IPS-18a (cell line): Measurements from ENCODE around the gene PNKP.

ENCODE experiments used
- H3K27ac ChIP-seq: one replicate; pipeline ENCODE4 v1.5.1; 2013; ENCODE audit warnings: low read length
- H3K27me3 ChIP-seq: one replicate; pipeline ENCODE4 v1.6.1; 2013; ENCODE audit warnings: mild to moderate bottlenecking, low read length; ENCODE audit not compliant: control insufficient read depth, insufficient read depth
- H3K36me3 ChIP-seq: one replicate; pipeline ENCODE4 v1.6.1; 2013; ENCODE audit warnings: low read depth, low read length; ENCODE audit not compliant: control insufficient read depth
- H3K4me1 ChIP-seq: one replicate; pipeline ENCODE4 v1.6.1; 2013; ENCODE audit warnings: low read depth, low read length; ENCODE audit not compliant: control insufficient read depth
- H3K4me3 ChIP-seq: one replicate; pipeline ENCODE4 v1.5.1; 2013; ENCODE audit warnings: low read length
- H3K9ac ChIP-seq: one replicate; pipeline ENCODE4 v1.6.1; 2013; ENCODE audit warnings: mild to moderate bottlenecking, low read length, moderate library complexity
- H3K9me3 ChIP-seq: one replicate; pipeline ENCODE4 v1.6.1; 2013; ENCODE audit warnings: low read depth, low read length; ENCODE audit not compliant: control insufficient read depth

PNKP gene

GRCh38 chr19:49887665-49888509 lies 20.5 kb upstream of the PNKP start:
- Histone ChIP-seq H3K36me3 (peaks cover 21% of the 10 kb centered on the region), H3K4me3 (no peak overlapping the region), H3K27ac (no peak overlapping the region), H3K9ac (no peak overlapping the region), H3K9me3 (no peaks in the 10 kb centered on the region), H3K27me3 (peaks cover 9% of the 10 kb centered on the region), H3K4me1 (peaks cover 4% of the 10 kb centered on the region)

GRCh38 chr19:49887037-49887664 lies 19.8 kb upstream of the PNKP start:
- no peaks in the 10 kb centered on the region for H3K9me3 ChIP-seq

GRCh38 chr19:49884760-49885159 lies 17.4 kb upstream of the PNKP start:
- no peaks in the 10 kb centered on the region for H3K4me1 ChIP-seq
- H3K9ac ChIP-seq: no peak overlapping the region
- H3K4me3 ChIP-seq: no peak overlapping the region
- peaks cover 7% of the 10 kb centered on the region for H3K27me3 ChIP-seq
- H3K9me3 ChIP-seq: no peaks in the 10 kb centered on the region
- no peak overlapping the region for H3K27ac ChIP-seq
- peaks cover 49% of the 10 kb centered on the region for H3K36me3 ChIP-seq

More at GRCh38 chr19:49887037-49887664, 19.8 kb upstream of the PNKP start:
- no peak overlapping the region for H3K9ac ChIP-seq
- H3K36me3 ChIP-seq: peaks cover 28% of the 10 kb centered on the region
- peaks cover 4% of the 10 kb centered on the region for H3K4me1 ChIP-seq
- H3K27ac ChIP-seq: no peak overlapping the region
- H3K27me3 ChIP-seq: peaks cover 9% of the 10 kb centered on the region
- H3K4me3 ChIP-seq: no peak overlapping the region

GRCh38 chr19:49884109-49884508 lies 16.7 kb upstream of the PNKP start:
- Histone ChIP-seq H3K36me3 (peaks cover 54% of the 10 kb centered on the region), H3K9me3 (no peaks in the 10 kb centered on the region), H3K9ac (no peak overlapping the region), H3K4me3 (no peak overlapping the region), H3K4me1 (no peaks in the 10 kb centered on the region), H3K27ac (no peak overlapping the region), H3K27me3 (peaks cover under 1% of the 10 kb centered on the region)

DNA sequence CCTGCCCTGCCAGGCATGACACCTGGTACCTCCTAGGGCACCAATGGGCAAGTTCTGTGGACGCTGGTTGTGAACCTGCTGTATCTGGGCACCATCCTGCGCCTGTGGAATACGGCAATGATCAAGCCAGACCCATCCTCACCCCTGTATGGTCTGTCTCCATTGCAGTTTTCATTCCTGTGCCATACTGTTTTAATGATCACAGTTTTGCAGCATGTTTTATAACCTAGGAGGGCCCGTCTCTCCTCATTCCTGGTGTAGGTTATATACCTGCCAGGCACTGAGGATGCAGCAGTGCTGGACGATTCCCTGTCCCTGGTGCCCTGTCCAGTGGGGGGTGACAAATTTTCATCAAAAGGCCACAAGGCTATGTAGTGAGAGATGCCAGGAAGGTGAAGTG lies 15.7 kb upstream of the PNKP start:
- Histone ChIP-seq H3K4me3 (no peak overlapping the region), H3K36me3 (peaks cover 54% of the 10 kb centered on the region), H3K27ac (no peak overlapping the region), H3K27me3 (no peaks in the 10 kb centered on the region), H3K9ac (no peak overlapping the region), H3K9me3 (no peaks in the 10 kb centered on the region), H3K4me1 (peaks cover 4% of the 10 kb centered on the region)

GRCh38 chr19:49882643-49883042 lies 15.3 kb upstream of the PNKP start:
- Histone ChIP-seq H3K27me3 (no peaks in the 10 kb centered on the region), H3K9me3 (no peaks in the 10 kb centered on the region), H3K27ac (no peak overlapping the region), H3K36me3 (peaks cover 54% of the 10 kb centered on the region), H3K4me3 (no peak overlapping the region), H3K4me1 (peaks cover 4% of the 10 kb centered on the region), H3K9ac (no peak overlapping the region)

DNA sequence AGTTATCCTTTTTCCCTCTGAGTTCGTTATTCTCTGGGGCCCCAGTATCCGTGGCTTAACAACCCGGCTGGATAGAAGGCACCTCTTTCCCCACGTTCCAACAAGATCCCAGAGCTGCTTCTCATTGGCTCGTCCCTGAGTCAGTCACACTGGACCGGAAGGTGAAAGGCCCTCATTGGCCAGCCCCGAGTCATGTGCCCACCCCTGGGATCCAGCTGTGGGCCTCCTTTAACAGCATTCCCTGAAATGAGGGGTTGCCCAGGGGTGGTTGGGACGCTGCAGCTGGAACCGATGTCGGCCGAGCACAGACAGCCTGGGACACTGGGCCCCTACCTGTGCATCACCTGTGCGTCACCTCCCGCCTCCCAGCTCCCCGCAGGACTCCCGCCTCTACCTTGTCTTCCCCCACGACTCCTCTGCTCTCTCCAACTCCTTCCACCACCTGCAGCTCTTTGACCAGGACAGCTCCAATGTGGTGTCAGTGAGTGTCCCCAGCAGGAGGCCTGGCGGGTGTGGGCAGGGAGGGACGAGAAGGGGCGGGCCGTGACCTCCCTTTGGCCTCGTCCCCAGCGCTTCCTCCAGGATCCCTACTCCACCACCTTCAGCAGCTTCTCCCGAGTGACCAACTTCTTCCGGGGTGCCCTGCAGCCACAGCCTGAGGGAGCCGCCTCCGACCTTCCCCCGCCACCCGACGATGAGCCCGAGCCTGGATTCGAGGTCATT lies 14.5 kb upstream of the PNKP start:
- Histone ChIP-seq H3K9me3 (no peaks in the 10 kb centered on the region), H3K4me3 (no peak overlapping the region), H3K27me3 (no peaks in the 10 kb centered on the region), H3K36me3 (peaks cover 54% of the 10 kb centered on the region), H3K9ac (no peak overlapping the region), H3K4me1 (peaks cover 4% of the 10 kb centered on the region), H3K27ac (no peak overlapping the region)

GRCh38 chr19:49881186-49881585 lies 13.8 kb upstream of the PNKP start:
- Histone ChIP-seq H3K4me3 (no peak overlapping the region), H3K27ac (no peak overlapping the region), H3K36me3 (peaks cover 54% of the 10 kb centered on the region), H3K4me1 (peaks cover 4% of the 10 kb centered on the region), H3K9ac (no peak overlapping the region), H3K27me3 (no peaks in the 10 kb centered on the region), H3K9me3 (no peaks in the 10 kb centered on the region)

DNA sequence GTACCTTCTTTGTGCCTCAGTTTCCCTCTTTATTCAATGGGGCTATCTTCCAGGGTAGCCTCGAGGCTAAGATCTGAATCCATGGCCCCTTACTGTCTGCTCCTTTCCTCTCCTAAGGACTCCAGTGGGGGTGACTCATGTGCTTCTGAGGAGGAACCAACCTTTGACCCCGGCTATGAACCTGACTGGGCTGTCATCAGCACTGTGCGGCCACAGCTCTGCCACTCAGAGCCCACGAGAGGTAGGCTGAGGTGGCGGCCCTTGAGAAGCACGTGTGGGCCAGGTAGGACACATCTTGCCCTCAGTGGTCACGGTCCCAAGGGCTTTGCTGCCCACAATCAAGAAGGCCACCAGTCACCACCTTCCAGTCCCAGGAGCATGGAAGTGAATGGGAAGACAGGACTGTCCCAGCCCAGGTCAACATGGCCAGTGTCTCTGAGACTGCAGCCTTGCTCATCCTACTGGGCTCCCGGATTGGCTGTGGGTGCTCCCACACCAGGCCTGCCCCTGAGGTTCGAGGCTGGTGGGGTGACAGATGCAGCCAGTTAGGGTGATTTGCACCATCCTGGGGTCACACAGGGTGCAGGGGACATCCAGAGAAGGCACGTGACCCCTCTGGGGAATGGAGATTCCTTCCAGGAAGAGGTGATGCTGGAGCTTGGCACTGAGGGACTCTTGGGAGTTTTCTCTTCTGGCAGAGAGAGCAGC lies 12.9 kb upstream of the PNKP start:
- no peak overlapping the region for H3K4me3 ChIP-seq
- no peaks in the 10 kb centered on the region for H3K27me3 ChIP-seq
- H3K9me3 ChIP-seq: no peaks in the 10 kb centered on the region
- no peak overlapping the region for H3K9ac ChIP-seq
- peaks cover 54% of the 10 kb centered on the region for H3K36me3 ChIP-seq
- H3K4me1 ChIP-seq: peaks cover 4% of the 10 kb centered on the region
- H3K27ac ChIP-seq: no peak overlapping the region

DNA sequence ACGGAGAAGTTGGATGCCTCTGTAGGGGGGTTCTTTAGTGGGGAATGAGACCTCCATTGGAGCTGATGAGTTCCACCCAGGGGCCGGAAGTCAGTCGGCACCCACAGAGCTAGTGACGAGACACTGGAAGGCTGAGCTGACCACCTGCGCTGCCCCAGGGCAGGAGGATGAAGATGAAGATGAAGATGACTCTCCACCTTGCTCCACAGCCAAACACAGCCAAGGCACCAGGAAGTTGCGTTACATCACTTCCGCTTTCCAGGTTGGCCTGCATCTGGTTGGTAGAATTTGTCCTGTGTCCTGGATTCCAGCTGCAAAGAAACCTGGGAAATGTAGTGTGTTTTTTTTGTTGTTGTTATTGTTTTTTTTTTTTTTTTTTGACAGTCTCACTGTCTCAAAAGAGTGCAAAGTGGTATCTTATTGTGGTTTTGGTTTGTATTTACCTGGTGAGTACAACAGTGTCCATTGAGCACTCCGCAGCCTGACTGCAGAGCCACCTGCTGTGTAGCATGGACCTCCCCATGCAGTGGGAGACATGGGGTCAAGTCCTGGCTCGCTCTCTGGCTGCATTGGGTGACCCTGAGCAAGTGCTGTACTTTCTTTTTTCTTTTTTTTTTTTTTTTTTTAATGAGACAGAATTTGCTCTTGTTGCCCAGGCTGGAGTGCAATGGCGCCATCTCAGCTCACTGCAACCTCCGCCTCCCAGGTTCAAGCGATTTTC lies 12.0 kb upstream of the PNKP start:
- Histone ChIP-seq H3K36me3 (peaks cover 50% of the 10 kb centered on the region), H3K9me3 (no peaks in the 10 kb centered on the region), H3K4me3 (peak overlapping the region; percentile 93), H3K9ac (no peak overlapping the region), H3K27ac (no peak overlapping the region), H3K27me3 (no peaks in the 10 kb centered on the region), H3K4me1 (peaks cover 4% of the 10 kb centered on the region)

DNA sequence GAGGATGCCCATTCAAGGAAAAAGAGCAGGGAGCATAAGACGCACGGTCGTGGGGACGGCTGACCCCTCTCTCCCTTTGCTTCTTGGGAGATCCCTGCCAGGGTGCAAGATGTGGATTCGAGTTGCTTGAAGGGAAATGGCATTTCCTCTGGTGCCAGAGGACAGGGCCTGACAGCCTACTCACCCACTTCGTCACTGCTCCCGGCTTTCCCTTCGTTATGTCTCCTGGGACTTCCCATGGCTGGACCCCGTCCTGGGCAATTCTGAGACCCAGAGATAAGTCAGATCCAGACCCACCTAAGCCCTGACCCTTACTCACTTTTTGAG lies 11.3 kb upstream of the PNKP start:
- peak overlapping the region; percentile 93 for H3K4me3 ChIP-seq
- no peaks in the 10 kb centered on the region for H3K9me3 ChIP-seq
- H3K27ac ChIP-seq: peak overlapping the region; percentile 74
- H3K9ac ChIP-seq: peak overlapping the region; percentile 68
- peaks cover 45% of the 10 kb centered on the region for H3K36me3 ChIP-seq
- H3K4me1 ChIP-seq: peaks cover 4% of the 10 kb centered on the region
- no peaks in the 10 kb centered on the region for H3K27me3 ChIP-seq
